ENCODE data around the gene GRM4. TPM values are rescaled to one million over a fixed set of nuclear protein-coding genes. Genes with fewer than 3 reads are reported as not detected.

GRM4 gene
- total RNA-seq, 1 experiment from 2014 or later, result 5.6 TPM

DNA sequence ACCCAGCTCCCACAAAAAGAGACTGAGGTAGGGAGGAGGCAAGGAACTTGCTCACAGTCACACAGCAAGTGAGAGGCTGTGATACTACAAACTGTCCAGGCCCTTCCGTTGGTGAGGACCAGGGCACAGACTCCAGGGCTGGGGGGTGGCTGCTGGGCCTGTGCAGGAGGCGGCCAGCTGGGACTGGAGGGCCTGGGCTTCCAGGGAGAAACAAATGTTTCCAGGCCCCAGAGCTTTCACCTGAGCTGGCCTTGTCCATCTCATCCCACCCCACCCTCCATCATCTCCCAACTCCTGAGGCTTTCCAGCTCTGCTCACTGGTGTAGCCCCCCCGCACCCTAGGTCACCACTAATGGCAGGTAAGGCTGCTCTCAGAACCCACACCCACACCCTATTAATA is 86.0 kb downstream of the GRM4 start:
- DNase-seq, result no peak
- Histone ChIP-seq H4K20me1 (ENCODE audit: control insufficient read depth, insufficient read depth, insufficient read length) (peaks cover 2% of the 10 kb centered on the region), H3K18ac (ENCODE audit: insufficient read length, low read depth, low read length) (no peak overlapping the region), H4K91ac (ENCODE audit: insufficient read length, low read depth, low read length) (no peak overlapping the region), H3K9me3 (ENCODE audit: control insufficient read depth, low read depth, low read length) (no peaks in the 10 kb centered on the region), H2BK12ac (ENCODE audit: insufficient read length, low read depth, low read length) (no peak overlapping the region), H2BK20ac (ENCODE audit: low read depth, low read length, poor library complexity, severe bottlenecking) (no peak overlapping the region), H3T11ph (ENCODE audit: low read length) (no peak overlapping the region), H2BK5ac (ENCODE audit: insufficient read length, low read length) (no peak overlapping the region), H3K23ac (ENCODE audit: insufficient read length, low read depth, low read length) (no peak overlapping the region), H3K14ac (ENCODE audit: insufficient read depth, low read length) (no peak overlapping the region), H3K56ac (ENCODE audit: insufficient read length, low read depth, low read length) (no peak overlapping the region), H4K5ac (ENCODE audit: insufficient read length, low read depth, low read length) (no peak overlapping the region), H3K27me3 (ENCODE audit: insufficient read depth, low read length) (no peaks in the 10 kb centered on the region), H3K27ac (ENCODE audit: insufficient read length, low read depth, low read length) (no peak overlapping the region), H2AK5ac (ENCODE audit: insufficient read length, low read length) (no peak overlapping the region), H3K23me2 (ENCODE audit: insufficient read length, low read depth, low read length, poor library complexity, severe bottlenecking) (no peaks in the 10 kb centered on the region), H4K8ac (replicated peaks; ENCODE audit: insufficient read length, low read depth, low read length) (no peak overlapping the region), H2AFZ (ENCODE audit: low read length) (no peak overlapping the region), H2BK15ac (ENCODE audit: low read depth, low read length) (no peak overlapping the region), H3K79me1 (ENCODE audit: insufficient read depth, low read depth, low read length, poor library complexity, severe bottlenecking) (no peaks in the 10 kb centered on the region), H3K4ac (ENCODE audit: low read depth, low read length) (no peak overlapping the region), H3K4me1 (ENCODE audit: insufficient read depth, low read length) (no peaks in the 10 kb centered on the region), H3K4me2 (ENCODE audit: insufficient read depth, insufficient read length, low read length) (no peak overlapping the region), H2BK120ac (ENCODE audit: low read depth, low read length, poor library complexity, severe bottlenecking) (no peak overlapping the region), H3K79me2 (ENCODE audit: insufficient read depth, low read length) (no peaks in the 10 kb centered on the region), H3K9ac (ENCODE audit: extremely low read depth, insufficient read length, low read length) (no peak overlapping the region)
- Mint-ChIP-seq H3K36me3 (ENCODE audit: insufficient read depth in 1 of 3, low read depth in 3 of 3) (no peaks in the 10 kb centered on the region; a peak in 1 of 7 replicates), H3K27ac (no peak overlapping the region), H3K4me1 (peaks cover 11 to 35% of the 10 kb centered on the region in 2 experiments), H3K4me3 (no peak overlapping the region), H3K27me3 (ENCODE audit: low read depth) (peaks cover 6% of the 10 kb centered on the region), H3K9me3 (no peaks in the 10 kb centered on the region)
- no CpG with 5 or more reads among the region's 3 CpGs for WGBS (ENCODE audit: extremely low coverage, insufficient read length, low lambda C conversion rate)
- TF ChIP-seq, protein P1, sequence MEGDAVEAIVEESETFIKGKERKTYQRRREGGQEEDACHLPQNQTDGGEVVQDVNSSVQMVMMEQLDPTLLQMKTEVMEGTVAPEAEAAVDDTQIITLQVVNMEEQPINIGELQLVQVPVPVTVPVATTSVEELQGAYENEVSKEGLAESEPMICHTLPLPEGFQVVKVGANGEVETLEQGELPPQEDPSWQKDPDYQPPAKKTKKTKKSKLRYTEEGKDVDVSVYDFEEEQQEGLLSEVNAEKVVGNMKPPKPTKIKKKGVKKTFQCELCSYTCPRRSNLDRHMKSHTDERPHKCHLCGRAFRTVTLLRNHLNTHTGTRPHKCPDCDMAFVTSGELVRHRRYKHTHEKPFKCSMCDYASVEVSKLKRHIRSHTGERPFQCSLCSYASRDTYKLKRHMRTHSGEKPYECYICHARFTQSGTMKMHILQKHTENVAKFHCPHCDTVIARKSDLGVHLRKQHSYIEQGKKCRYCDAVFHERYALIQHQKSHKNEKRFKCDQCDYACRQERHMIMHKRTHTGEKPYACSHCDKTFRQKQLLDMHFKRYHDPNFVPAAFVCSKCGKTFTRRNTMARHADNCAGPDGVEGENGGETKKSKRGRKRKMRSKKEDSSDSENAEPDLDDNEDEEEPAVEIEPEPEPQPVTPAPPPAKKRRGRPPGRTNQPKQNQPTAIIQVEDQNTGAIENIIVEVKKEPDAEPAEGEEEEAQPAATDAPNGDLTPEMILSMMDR (conservative IDR thresholded peaks at IDR 0.05), result no peak

Data from H9 (cell line).